PFSK-1 (cell line): Measurements from ENCODE around the gene ITK.

Source experiments
- FOXP2 ChIP-seq: optimal IDR thresholded peaks from 2 replicates; pipeline ENCODE3; 2011; ENCODE audit warnings: borderline replicate concordance, control low read depth, inconsistent platforms; ENCODE audit not compliant: insufficient read depth; ENCODE audit errors: extremely low read length, extremely low read depth
- POLR2AphosphoS5 ChIP-seq: IDR thresholded peaks from 2 replicates; pipeline ENCODE4 v1.6.1; 2012; ENCODE audit warnings: low read depth, mild to moderate bottlenecking, control low read depth, low read length, moderate library complexity
- REST ChIP-seq, 2 experiments: IDR thresholded peaks; 2 replicates each; pipeline versions ENCODE4 v1.6.1 to v1.8.0; 2011 to 2012; ENCODE audit warnings: low read depth in 2 of 2, low read length in 2 of 2, control low read depth in 1 of 2, inconsistent platforms in 1 of 2, mild to moderate bottlenecking in 1 of 2, moderate library complexity in 1 of 2; ENCODE audit not compliant: insufficient read depth in 1 of 2
- SIN3A ChIP-seq: IDR thresholded peaks from 2 replicates; pipeline ENCODE4 v1.6.1; 2012; ENCODE audit warnings: mild to moderate bottlenecking, low read length, moderate library complexity, borderline replicate concordance; ENCODE audit not compliant: insufficient read depth
- TAF1 ChIP-seq: IDR thresholded peaks from 2 replicates; pipeline ENCODE4 v1.6.1; 2012; ENCODE audit warnings: low read length, control low read depth, borderline replicate concordance; ENCODE audit not compliant: insufficient read depth

ITK gene

GRCh38 chr5:157303023-157303422 lies 122.4 kb downstream of the ITK start:
- TF ChIP-seq FOXP2 (no peak), POLR2AphosphoS5 (no peak), TAF1 (no peak), SIN3A (no peak), REST (IDR thresholded peaks at IDR 0.05; ENCODE audit: insufficient read depth in 1 of 2, low read depth in 2 of 2, low read length in 2 of 2) (no peak)

GRCh38 chr5:157303667-157304327 lies 123.2 kb downstream of the ITK start:
- no peak for TF ChIP-seq FOXP2
- no peak for TF ChIP-seq SIN3A
- TF ChIP-seq POLR2AphosphoS5, result no peak
- TF ChIP-seq TAF1, result no peak
- no peak for TF ChIP-seq REST (IDR thresholded peaks at IDR 0.05; ENCODE audit: insufficient read depth in 1 of 2, low read depth in 2 of 2, low read length in 2 of 2)
